Body of pancreas (tissue), 4 donors: ENCODE measurements around the gene SERPINB6.
"Not testable (repeated sequence)": the region's sequence is repeated elsewhere in the genome, so short reads cannot be mapped to it uniquely, and the experiment has no call there.

Experiments used
- POLR2A ChIP-seq, 3 donors: fragments of 450-650 bp; IDR thresholded peaks; one replicate each; pipeline ENCODE4 v1.6.1; 2016; ENCODE audit warnings: antibody characterized with exemption in 3 of 3, mild to moderate bottlenecking in 2 of 3
- TF ChIP-seq, protein P1 (sequence below), 7 experiments: fragments of 450-650 bp in 4 of 7; fragments of 200-600 bp in 3 of 7; sonication (generic) in 3 of 7; IDR thresholded peaks; one replicate each; pipeline ENCODE4 v1.5.1; 2016 to 2019; ENCODE audit warnings: antibody characterized with exemption in 7 of 7

DNA sequence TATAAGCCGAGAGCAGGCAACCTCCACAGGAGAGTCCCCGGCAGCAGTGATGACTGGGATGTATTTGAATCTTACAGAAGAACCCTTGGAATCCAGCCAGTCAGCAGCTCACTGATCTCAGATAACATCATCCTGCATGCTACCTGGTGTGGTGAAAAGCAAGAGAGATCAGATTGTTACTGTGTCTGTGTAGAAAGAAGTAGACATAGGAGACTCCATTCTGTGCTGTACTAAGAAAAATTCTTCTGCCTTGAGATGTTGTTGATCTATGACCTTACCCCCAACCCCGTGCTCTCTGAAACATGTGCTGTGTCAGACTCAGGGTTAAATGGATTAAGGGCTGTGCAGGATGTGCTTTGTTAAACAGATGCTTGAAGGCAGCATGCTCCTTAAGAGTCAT, 62.9 kb downstream of the SERPINB6 start:
- TF ChIP-seq, protein P1, sequence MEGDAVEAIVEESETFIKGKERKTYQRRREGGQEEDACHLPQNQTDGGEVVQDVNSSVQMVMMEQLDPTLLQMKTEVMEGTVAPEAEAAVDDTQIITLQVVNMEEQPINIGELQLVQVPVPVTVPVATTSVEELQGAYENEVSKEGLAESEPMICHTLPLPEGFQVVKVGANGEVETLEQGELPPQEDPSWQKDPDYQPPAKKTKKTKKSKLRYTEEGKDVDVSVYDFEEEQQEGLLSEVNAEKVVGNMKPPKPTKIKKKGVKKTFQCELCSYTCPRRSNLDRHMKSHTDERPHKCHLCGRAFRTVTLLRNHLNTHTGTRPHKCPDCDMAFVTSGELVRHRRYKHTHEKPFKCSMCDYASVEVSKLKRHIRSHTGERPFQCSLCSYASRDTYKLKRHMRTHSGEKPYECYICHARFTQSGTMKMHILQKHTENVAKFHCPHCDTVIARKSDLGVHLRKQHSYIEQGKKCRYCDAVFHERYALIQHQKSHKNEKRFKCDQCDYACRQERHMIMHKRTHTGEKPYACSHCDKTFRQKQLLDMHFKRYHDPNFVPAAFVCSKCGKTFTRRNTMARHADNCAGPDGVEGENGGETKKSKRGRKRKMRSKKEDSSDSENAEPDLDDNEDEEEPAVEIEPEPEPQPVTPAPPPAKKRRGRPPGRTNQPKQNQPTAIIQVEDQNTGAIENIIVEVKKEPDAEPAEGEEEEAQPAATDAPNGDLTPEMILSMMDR (IDR thresholded peaks at IDR 0.05) = not testable (repeated sequence)
- TF ChIP-seq POLR2A (IDR thresholded peaks at IDR 0.05) = not testable (repeated sequence)
